Measurements from ENCODE around the gene ABCA1.

DNA sequence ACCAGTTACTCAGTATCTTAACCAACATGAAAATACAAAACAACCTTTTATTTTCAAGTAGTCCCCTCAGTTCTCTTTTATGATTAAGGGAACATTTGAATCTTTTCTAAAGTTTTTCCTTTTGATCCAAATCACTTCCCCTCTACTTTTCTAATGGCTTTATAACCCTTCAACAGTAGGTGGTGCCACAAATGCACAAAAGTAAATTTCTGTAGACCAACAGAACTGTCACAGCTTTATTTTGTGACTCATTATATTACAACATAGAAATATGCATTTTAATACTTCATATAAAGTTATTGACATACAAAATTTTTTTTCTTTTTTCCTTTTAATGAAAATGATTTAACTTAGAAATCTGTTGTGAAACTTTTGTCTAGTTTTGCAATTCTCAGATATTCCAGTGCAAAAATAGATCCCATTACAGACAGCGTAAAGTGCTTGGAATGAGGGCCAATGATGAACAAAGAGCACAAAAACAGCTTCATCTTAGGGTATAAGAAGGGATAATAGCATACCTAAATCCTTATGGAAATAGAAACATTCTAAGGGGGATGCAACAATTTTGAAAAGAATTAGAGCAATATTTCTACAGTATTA, 147.1 kb downstream of the ABCA1 start:
- TF ChIP-seq SP1 (IDR thresholded peaks at IDR 0.05) (no peak), BHLHE40 (IDR thresholded peaks at IDR 0.05; ENCODE audit: borderline replicate concordance) (no peak), ZNF384 (IDR thresholded peaks at IDR 0.05) (no peak), SUZ12 (IDR thresholded peaks at IDR 0.05) (no peak)
